T-helper 1 cell (primary cell): ENCODE measurements around the gene SLC25A42.
A peak's percentile ranks its signal among the peaks of the same experiment; 100 is the strongest.

Experiments
- DNase-seq, 5 donors: peaks; one replicate each; pipeline ENCODE4 v3.0.0-alpha.2; 2012 to 2020

Gene SLC25A42

DNA sequence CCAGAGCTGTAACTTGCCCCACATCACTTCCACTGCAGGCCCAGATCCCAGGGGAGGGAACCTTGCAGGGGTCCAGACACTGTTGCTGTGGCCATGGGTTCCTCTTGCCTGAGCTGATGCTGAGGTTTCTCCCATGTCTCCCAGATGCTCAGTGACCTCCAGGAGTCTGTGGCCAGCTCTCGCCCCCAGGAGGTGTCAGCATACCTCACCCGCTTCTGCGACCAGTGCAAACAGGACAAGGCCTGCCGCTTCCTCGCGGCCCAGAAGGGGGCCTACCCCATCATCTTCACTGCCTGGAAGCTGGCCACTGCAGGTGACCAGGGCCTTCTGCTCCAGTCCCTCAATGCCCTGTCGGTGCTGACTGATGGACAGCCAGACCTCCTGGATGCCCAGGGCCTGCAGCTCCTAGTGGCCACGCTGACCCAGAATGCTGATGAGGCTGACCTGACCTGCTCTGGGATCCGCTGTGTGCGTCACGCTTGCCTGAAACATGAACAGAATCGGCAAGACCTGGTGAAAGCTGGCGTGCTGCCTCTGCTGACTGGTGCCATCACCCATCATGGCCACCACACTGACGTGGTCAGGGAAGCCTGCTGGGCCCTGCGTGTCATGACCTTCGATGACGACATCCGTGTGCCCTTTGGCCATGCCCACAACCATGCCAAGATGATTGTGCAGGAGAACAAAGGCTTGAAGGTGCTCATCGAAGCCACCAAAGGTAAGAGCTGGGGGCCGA, 12.1 kb upstream of the SLC25A42 start:
- DNase-seq = no peak

DNA sequence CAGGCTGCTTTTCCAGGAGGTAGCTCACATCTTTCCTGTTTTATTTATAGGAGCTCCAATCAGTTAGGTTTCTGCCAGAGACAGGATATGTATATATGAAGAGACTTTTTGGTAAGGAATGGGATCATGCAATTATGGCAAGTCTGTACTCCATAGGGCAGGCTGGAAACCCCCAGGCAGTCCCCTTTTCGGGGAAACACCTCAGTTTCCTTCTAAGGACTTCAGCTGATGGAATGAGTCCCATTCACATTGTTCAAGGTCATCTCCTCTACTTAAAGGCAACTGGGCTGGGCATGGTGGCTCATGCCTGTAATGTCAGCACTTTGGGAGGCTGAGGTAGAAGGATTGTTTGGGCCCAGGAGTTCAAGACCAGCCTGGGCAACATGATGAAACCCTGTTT, 10.9 kb upstream of the SLC25A42 start:
- DNase-seq = no peak

DNA sequence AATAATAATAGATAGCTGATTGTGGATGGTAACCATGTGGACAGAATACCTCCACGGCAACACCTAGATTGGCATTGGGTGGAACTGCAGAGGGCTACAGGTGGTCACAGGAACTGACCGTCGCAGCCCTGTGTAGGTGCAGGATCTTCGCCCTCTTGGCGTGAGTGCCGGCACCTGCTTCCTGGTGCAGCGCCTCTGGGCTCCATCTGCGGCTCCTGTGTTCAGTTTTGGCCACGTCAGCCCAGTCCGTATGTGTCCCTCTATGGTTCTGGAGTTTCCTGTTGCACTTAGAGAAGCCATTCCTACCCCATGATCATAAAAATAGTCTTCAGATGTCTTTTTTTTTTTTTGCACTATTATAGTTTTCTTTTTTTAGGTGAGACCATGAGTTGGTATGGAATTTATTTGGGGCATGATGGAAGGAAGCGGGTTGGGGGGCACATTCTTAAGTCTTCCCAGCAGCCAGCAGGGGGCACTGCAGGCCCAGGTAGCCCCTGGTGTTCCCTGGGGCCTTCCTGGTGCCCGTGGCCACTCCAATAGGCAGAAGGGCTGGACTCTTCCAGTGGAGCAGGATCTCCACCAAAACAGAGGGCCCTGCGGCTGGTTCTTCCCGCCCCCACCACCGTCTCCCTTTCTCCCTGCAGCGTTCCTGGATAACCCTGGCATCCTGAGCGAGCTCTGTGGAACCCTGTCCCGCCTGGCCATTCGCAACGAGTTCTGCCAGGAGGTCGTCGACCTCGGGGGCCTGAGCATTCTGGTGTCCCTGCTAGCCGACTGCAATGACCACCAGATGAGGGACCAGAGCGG, 10.1 kb upstream of the SLC25A42 start:
- peak; percentile 35 to 59 (median 51) for DNase-seq

DNA sequence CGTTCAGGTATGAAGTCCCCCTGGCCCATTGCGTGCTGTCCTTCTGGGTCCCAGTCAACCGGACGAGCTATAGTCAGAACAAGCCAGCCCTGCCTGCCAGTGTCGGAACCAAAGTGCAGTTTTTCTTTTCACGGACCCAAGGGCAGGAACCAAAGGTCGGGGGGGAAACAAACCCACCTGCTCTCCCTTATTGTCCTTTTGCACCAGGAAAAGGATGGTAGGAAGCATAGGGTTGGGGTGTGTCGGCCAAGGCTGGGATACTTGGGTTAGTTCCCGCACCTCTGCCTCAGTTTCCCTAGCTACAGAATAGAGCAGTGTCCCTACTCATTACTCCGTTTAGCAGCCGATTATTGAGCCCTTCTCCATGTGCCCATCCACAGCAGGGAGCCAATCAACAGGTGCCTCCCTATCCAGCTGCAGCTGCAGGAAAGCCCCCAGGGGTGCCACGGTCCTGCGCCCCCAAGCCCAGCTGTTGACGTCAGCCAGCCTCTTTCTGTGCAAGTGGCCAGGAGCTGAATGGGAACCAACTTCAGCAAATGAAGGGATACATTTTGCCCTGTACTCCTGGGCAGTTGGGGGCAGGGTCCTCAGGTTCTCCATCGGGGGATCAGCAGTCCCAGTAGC, 9.4 kb upstream of the SLC25A42 start:
- DNase-seq = no peak

DNA sequence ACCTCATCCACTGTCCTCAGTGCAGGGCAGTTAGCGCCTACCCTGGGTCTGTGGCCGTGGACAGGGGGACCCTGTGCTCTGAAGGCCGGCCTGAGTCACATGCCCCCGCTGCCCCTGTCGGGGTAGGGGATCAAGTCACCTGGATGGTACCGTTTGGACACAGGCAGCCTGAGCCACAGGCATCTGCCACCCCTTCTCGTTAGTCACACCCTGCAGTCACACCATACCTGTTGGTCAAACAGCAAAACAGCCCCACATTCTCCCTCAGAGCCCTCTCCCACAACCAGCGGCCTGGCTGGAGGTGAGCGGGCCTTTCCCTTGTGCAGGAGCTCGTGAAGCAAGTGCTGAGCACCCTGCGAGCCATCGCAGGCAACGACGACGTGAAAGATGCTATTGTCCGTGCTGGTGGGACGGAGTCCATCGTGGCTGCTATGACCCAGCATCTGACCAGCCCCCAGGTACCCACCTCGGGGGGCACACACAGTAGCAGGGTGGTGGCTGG, 8.8 kb upstream of the SLC25A42 start:
- no peak for DNase-seq

DNA sequence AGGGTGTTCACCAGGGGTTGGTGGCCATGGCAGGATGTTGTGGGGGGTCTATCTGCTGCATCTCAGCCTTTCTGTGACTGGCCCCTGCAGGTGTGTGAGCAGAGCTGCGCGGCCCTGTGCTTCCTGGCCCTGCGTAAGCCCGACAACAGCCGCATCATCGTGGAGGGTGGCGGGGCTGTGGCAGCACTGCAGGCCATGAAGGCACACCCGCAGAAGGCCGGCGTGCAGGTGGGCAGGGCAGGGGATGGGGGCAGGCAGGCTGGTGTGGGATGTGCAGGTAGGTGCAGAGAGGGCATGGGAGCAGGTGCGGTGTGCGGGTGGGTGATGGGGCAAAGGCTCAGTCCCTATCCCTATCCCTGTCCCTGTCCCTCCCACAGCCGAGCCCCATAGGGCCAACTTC, 8.1 kb upstream of the SLC25A42 start:
- DNase-seq = no peak

DNA sequence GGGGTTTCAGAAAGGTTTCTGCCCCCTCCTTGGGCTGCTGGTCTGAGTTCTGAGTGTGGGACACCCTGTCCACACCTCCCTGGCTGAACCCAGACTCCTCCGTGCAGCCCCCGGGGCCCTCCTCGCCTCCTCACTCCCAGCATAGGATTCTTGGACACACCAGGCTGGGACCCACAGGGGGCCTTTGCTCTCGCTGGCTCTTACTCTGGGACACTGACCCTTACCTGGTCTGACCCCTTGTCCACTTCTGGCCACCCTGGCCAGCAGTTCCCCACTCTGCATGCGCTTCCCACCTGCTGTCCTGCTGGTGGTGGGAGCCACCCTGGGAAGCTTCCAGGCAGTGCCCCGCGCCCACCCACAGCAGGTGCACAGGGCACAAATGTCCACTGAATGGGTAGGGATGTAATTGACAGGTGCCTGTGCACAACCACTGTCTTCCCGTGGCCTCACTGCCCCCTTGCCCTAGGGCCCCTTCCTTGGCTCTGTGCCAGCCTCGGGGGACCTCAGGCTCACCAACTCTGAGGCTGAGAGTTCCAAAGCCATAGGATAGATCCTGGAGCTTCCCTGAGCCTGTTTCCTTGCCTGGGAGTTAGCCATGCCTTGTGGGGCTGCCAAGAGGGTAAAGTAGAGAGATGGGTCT, 7.0 kb upstream of the SLC25A42 start:
- no peak for DNase-seq

DNA sequence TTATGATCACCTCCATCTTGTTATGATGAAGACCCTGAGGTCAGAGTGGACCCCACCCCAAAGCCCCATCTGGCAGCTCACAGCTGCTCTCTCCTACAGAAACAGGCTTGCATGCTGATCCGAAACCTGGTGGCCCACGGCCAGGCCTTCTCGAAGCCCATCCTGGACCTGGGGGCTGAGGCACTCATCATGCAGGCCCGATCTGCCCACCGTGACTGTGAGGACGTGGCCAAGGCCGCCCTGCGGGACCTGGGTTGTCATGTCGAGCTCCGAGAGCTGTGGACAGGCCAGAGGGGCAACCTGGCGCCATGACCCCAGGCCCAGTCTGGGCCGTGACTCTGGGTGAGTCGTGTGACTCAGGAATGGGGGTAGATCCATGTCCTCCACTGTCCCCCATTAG, 6.5 kb upstream of the SLC25A42 start:
- DNase-seq = no peak

DNA sequence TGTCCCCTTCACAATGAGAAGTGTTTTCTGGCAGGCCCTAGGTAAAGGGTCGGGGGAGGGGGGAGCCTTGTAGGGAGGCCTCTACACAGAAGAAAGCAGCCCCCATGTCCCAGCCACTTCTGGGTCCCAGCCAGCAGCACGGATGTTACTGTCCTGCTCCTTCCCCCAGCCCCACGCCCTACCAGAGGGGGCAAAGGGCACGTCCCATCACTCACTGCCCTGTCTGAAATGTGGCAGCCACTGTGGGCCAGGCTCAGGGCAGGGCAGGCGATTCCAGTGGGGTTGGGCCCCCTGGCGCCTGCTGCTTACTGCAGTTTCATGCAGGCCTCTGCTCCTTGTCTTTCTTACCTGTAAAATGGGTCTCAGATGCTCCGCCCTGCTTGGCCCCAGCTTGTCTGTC, 6.1 kb upstream of the SLC25A42 start:
- DNase-seq = no peak

DNA sequence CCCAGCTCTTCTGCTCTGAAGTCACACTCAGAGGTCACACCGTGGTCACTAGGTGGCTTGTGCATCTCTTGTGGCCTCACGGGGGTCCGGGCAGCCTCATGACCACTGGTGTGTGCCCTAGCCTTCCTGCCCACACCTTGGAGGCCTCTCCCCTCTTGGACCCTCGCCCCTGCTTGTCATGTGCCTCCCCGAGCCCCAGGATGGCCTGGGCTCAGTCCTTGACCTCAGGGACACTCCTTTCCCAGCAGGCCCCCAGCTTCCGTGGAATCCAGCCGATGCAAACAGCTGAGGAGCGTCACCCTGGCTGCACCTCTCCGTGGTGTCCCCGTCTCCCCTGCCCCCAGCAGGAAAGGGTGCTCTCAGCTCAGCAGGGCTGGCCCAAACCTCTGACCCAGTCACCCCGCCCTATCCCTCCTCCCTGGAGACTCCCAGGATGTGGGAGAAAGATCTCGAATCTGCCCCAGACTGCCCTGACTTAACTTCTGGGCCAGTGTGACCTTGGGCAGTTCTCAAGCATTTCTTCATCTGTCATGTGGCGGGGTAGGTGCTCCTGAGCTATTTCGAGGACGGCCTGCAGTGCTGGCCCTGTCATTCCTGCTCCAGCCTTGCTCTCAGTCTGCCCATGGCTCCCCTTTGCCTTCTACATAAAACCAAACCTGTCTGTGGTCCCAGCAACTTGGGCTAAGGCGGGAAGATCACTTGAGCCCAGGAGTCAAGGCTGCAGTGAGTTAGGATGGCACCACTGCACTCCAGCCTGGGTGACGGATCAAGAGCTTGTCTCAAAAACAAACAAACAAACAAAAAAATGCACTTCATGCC, 4.6 kb upstream of the SLC25A42 start:
- DNase-seq = no peak

DNA sequence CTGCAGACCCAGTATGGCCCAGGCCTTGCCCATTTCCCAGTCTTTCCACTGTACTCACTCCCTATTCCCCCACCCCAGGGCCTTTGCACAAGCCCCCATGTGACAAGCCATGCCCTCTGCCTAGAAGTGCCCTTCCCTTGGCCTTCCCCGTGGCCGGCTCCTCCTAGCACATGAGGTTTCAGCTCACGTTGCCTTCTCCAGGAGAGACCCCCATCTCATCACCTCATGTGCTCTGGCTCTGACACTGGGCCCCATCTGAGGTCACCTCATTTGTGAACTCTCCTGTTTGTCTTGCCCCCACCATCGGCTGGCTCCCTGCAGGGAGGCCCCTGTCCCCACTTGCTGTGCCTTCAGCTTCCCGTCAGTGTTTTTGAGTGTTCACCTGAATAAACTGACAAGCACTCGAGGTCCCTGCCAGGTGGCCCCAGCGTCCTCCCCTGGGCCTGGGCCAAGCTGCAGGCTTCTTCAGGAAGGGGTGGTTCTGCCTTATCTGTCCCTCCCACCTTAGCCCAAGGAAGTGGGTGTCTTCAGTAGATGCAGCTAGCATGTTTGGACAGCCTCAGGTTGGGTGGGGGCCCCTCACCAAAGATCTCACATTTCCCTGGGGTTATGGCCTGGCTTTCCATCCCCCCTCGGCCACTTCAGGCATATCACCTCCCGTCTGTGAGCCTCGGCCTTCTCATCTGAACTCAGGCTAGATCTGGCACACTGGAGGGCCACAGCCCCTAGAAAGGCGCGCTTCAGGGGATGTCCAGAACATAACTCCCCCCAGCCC, 3.8 kb upstream of the SLC25A42 start:
- no peak for DNase-seq

DNA sequence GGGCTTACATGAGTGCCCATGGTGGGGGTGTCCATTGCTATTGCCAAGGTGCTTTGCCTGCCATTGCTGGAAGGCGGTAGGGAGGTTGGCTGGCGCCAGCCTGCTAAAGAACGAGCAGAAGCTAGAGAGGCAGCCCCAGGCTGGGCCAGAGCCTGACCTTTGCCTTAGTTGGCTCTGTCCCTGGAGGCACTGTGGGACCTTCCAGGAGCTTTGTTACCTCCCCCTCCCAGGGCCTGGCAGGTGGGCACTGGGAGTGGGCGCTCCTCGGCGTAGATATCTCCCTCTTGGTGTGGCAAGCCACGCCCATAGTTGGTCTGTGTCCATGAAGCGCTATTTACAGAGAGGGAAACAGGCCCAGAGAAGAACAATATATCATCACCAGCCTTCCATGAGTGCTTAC, 2.3 kb upstream of the SLC25A42 start:
- DNase-seq = no peak

DNA sequence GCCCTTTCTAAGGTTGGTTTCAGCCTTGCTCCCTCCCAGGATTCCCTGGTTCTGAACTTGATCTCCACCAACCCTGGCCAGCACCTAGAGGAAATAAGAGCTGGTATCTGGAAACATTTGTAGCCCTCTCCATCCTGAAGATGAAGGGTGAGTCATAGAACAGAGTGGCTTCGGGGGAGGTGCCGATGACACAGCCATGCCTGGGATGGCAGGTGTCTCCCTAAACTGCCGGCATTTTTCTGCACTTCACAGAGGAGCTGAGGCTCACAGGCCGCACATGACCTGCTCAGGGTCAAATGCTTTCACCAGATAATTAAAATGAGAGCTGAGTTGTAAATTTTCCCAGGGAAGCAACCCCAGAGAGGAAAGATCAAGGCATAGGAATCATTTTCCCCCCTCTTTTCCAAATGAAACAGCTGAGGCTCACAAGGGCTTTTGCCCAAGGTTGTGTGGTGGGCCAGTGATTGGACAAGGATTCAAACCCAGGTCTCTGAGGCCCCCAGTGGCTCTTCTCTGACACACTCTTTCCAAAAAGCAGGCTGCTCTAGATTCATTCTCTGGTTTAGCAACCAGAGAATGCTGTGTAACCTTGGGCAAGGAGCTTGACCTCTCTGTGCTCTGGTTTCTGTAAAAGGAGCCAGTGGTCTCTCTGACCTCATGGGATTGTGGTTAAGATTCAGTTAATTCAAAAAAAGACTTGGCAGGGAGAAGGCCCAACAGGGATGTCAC, 1.2 kb upstream of the SLC25A42 start:
- no peak for DNase-seq

DNA sequence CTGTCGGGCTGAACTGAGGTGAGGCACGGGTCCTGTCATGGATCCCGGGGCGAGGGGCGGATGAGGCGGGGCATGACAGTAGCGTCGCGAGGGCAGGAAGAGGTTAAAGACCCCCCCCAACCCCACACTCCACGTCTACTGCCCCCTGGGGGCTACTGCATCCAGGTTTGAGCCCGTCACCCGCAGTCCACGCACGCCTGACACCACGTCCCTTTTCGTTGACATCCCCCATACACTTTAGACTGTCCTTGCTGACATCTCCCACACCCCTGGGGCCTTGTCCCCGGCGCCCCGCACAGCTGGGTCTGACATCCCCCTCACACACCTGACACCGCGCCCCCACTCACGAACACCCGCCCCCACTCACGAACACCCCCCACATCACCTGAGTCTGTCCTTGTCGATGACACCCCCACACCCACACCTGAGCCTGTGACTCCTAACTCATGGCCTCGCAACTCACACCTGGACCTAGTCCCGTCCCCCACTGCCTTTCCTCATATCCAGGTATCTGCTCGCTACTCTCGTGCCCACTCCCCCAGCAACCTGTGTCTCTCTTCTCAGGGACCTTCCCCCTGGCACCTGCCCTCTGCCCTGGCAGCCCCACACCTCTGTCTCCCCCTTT, 416 bp downstream of the SLC25A42 start:
- DNase-seq = no peak

DNA sequence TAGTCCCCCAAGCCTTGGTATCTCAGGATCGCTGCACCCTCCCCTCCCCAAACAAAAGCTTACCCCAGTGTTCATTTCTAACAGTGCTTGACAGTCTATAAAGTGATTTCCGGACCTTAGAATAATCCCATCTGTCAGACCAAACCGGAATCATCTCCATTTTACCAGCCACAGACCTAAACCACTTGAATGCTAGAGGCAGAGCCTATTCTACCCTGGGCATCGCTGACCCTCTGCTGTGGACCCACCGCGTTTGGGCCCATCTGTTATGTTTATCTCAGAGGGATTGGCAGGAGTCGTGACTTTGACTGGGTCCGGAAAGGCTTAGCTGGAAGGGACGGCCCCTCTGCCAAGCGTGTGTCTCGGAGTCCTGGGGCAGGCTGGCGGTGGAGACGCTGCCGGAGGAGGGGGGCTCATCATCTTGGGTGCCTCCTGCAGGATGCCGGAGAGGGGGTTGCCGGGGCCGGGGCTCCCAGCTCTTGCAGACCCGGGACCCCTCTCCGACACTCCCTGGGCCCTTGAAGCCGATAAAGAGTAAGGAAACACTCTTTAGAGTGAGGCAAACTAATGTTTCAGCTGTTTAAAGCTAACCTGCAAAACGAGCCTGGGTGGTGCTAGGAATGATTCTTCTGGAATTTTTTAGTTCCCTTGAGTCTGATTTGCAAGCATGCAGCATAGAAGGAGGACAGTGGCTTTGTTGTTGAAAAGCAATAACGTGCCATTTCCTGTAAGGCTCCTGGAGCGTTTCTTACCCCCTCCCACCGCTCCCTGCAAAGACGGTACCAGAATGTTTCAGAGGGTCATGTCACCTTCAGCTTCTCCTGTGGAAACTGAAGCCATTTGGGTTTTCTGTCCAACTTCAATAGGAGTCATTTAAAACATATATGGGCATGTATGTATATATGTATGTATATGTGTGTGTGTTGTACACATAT, 1.3 kb downstream of the SLC25A42 start:
- DNase-seq = peak in 2 of 5 donors; percentile 8 to 20

DNA sequence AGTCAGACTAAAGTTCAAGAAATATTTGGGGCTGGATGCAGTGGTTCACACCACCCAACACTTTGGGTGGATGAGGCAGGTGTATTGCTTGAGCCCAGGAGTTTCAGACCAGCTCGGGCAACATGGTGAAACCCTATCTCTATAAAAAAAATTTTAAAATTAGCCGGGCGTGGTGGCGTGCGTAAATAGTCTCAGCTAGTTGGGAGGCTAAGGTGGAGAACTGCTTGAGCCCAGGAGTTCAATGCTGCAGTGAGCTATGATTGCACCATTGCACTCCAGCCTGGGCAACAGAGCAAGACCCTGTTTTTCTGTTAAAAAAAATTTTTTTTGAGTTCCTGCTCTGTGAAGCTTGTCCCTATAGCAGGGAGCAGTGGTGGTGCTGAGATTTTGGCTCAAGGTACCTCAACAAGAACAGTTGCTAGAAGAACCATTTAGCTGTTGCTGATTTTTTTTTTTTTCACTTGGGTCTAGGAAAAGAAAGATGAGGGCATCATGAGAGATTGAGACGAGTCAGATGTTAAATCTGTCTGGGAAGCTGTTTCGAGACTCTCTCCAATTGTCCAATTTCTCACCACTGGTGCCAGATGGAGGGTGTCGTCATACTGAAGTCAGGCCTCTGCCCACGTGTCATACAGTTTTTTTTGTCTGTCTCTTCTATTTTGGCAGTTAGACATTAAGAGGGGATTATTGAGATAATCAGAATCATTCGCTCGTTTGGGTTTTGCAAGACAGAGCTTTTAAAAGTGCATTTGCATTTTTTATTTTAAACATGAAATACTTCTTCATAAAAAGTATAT, 3.7 kb downstream of the SLC25A42 start:
- no peak for DNase-seq

DNA sequence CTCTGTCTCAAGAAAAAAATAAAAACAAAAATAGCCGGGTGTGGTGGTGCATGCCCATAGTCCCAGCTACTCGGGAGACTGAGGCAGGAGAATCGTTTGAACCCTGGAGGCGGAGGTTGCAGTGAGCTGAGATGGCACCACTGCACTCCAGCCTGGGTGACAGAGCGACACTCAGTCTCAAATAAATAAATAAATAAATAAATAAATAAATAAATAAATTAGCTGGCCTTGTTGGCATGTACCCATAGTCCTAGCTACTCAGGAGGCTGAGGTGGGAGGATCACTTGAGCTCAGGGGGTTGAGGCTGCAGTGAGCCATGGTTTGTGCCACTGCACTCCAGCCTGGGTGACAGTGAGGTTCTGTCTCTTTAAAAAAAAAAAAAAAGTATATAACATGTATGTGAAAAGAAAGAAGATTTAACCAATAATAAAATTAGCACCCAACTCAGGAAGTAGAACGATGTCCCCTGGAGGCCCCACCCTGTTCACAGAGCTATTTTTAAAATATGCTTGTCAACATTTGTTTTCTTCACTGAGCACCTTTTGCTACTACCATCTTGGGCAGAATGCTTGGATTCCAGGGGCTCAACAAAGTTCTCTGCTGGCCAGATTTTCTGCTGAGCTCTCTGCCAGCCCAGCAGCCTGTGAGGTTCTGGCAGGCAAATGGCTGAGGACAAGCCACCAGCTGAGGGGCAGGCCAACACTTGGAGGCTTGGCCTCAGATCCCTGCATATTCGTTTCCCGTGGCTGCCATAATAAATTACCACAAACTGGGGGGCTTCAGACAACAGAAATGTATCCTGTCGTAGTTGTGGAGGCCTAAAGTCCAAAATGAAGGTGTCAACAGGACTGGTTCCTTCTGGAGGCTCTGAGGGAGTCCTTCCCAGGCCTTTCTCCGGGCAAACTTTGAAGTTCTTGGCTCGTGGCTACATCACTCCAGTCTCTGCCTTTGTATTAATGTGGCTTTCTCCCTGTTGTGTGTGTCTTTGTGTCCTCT, 5.2 kb downstream of the SLC25A42 start:
- no peak for DNase-seq
